SU-DHL-6 (cell line): ENCODE data around the gene IFNA10.
"Not testable (repeated sequence)": the region's sequence is repeated elsewhere in the genome, so short reads cannot be mapped to it uniquely, and the experiment has no call there.

ENCODE experiments used
- EZH2phosphoT487 ChIP-seq: fragments of 200-600 bp; sonication (generic), shearing (Covaris generic); conservative IDR thresholded peaks from 2 replicates; pipeline ENCODE4 v1.6.1; 2018; ENCODE audit warnings: mild to moderate bottlenecking, antibody characterized with exemption, low read length, moderate library complexity, mixed read lengths
- TF ChIP-seq, protein P1 (sequence below): fragments of 200-600 bp; sonication (generic); IDR thresholded peaks from one replicate; pipeline ENCODE4 v1.5.1; 2017; ENCODE audit warnings: antibody characterized with exemption, mild to moderate bottlenecking, low read length, moderate library complexity; ENCODE audit not compliant: insufficient read depth, poor library complexity, severe bottlenecking

GRCh38 chr9:21236360-21236714, 29.4 kb upstream of the IFNA10 start:
- TF ChIP-seq, protein P1, sequence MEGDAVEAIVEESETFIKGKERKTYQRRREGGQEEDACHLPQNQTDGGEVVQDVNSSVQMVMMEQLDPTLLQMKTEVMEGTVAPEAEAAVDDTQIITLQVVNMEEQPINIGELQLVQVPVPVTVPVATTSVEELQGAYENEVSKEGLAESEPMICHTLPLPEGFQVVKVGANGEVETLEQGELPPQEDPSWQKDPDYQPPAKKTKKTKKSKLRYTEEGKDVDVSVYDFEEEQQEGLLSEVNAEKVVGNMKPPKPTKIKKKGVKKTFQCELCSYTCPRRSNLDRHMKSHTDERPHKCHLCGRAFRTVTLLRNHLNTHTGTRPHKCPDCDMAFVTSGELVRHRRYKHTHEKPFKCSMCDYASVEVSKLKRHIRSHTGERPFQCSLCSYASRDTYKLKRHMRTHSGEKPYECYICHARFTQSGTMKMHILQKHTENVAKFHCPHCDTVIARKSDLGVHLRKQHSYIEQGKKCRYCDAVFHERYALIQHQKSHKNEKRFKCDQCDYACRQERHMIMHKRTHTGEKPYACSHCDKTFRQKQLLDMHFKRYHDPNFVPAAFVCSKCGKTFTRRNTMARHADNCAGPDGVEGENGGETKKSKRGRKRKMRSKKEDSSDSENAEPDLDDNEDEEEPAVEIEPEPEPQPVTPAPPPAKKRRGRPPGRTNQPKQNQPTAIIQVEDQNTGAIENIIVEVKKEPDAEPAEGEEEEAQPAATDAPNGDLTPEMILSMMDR = not testable (repeated sequence)
- not testable (repeated sequence) for TF ChIP-seq EZH2phosphoT487
